Mononuclear cell (primary cell): ENCODE measurements around the gene C12orf50. TPM values are rescaled to one million over a fixed set of nuclear protein-coding genes. Genes with fewer than 3 reads are reported as not detected.
"Not testable (repeated sequence)": the region's sequence is repeated elsewhere in the genome, so short reads cannot be mapped to it uniquely, and the experiment has no call there.

ENCODE experiments used
- H3K27me3 ChIP-seq: 2 replicates; pipeline ENCODE4 v1.6.0; 2011; ENCODE audit warnings: low read length, control low read depth; ENCODE audit not compliant: insufficient read depth
- H3K4me1 ChIP-seq: 2 replicates; pipeline ENCODE4 v1.5.1; 2011; ENCODE audit warnings: mild to moderate bottlenecking, low read length, control low read depth; ENCODE audit not compliant: insufficient read depth
- H3K4me3 ChIP-seq: 2 replicates; pipeline ENCODE4 v1.5.1; 2011; ENCODE audit warnings: mild to moderate bottlenecking, low read length, moderate library complexity
- H3K9me3 ChIP-seq: 2 replicates; pipeline ENCODE4 v1.5.1; 2011; ENCODE audit warnings: low read depth, mild to moderate bottlenecking, control low read depth, low read length
- total RNA-seq: library from RNA; depleted of rRNA; stranded (reverse); fragments of >200 nt; gene quantifications from one replicate; pipeline ENCODE4 v1.2.3, GENCODE V29; 2012

C12orf50 gene, protein sequence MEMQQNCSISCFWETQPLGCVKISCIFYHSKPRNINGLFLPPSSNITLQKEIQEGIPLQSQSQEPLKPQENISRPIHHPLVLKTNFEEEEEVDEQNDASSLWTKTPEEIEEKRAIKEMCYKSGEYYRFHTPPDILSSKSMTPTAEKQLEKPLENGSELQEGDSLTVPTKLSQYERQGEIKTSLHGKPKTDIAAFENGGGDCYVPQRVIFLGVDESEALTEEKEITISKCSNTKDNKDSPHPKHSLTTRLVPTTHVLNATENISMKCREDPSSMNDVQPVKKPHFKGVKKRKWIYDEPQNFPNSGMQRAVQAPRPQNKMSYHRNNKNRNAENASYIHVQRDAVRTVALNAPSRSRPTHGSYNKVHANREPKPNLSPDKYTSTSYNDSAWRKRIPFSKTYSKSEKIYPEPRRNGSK
- total RNA-seq = under 0.01 TPM

DNA sequence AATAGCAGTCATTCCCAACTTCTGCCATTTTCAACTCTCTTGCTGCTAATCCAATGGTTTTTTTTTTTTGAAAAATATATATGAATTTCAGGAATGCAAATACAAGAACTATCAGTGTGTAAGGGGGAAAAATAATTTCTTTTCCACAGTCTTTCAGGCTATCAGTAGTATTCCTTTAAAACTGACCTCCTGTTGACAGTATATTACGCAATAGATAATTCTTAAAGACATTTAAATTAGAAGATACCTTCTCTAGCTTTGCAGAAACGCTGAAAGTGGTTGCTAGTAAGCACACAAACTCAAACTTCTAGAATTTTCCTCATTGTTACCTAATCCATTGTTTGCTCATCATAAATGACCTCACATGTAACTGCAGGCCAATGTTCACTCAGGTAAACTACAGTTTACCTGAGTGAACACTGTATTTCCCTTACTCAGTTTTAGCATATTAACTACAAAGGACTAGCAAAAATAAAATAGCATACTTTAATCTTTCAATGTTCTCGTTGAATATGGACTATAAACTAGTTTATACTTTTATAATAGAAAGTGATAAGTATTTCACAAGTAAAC is at the start of gene C12orf50:
Gene C12orf50, minus strand, starts transcription at position 309 of the 573 bp plus-strand sequence. CDS start 2,439 bp downstream, outside the sequence.
- H3K27me3 ChIP-seq = no peaks in the 10 kb centered on the region
- H3K9me3 ChIP-seq = no peaks in the 10 kb centered on the region
- no peaks in the 10 kb centered on the region for H3K4me1 ChIP-seq
- no peak within 1 kb of the TSS for H3K4me3 ChIP-seq

DNA sequence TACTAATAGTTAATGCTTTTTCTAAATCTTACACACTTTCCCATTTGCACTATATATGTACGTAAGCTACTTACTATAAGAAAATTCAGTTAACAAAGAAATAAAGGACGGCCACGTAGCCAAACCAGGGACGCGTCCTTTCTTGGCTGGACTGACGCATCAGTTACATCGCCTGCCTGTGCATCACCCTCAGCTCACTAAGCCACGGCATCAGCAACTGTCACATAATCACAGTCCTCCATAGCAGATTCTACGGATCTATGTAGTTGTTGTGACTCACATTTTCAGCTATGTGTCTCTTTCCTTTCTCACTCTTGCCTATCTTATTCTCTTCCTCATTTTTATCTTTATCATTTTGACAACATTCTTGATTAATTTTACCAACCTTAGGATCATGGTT is 38.1 kb upstream of the C12orf50 start:
- Histone ChIP-seq H3K9me3 (no peaks in the 10 kb centered on the region), H3K27me3 (no peaks in the 10 kb centered on the region), H3K4me1 (no peaks in the 10 kb centered on the region), H3K4me3 (no peak overlapping the region)

DNA sequence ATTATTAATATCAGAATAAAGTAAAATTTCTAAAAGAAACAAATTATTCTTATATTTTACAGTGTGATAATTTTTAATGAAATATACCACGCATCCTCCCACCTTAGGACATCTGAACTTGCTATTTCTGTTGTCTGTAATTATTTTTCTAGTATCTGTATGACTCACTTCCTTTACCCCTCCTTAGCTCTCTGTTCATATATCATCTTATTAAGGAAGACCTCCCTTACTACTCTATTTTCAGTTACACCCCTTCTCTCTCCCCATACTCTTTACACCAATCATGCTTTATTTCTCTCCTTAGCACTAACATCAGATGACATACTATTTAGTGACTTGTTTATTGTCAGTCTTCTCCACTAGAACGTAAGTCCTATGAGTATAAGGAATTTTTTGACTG is 34.2 kb upstream of the C12orf50 start:
- H3K9me3 ChIP-seq = no peaks in the 10 kb centered on the region
- H3K27me3 ChIP-seq = no peaks in the 10 kb centered on the region
- no peak overlapping the region for H3K4me3 ChIP-seq
- H3K4me1 ChIP-seq = no peaks in the 10 kb centered on the region

DNA sequence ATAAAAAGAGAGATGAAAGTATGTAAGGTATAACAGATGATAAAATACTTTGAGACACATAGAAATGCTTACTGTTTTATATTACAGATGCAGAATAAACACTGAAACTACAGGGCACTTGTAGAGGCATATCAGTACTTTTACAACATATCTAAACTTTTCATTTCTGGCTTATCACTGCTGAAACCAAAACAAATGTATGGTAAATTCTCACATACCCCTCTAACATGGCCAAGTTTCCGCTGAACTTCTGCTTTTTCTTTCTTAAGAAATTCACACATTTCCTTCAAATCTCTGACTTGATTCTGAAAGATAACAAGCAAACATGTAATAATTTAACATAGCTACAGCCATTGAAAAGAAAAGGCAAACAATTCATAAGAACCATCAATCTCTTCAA is 33.3 kb upstream of the C12orf50 start:
- H3K4me1 ChIP-seq = no peaks in the 10 kb centered on the region
- no peaks in the 10 kb centered on the region for H3K9me3 ChIP-seq
- H3K27me3 ChIP-seq = no peaks in the 10 kb centered on the region
- H3K4me3 ChIP-seq = no peak overlapping the region

DNA sequence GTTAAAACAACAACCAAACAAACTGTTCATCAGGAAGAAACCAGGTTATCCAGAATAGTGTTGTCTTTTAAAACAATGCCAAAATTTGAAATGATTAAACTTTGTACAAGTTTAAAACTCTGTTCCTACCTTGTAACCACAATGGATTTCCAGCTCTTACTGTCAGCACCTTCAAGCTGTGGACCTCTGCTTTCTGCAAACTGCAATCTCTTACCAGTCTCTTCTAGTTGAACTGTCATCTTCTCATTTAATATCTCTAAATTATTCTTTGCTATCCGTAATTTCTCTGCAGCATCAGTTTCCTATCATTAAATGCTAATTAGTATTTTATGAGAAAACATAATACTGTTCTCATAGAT is 29.5 kb upstream of the C12orf50 start:
- Histone ChIP-seq H3K9me3 (no peaks in the 10 kb centered on the region), H3K4me3 (no peak overlapping the region), H3K4me1 (no peaks in the 10 kb centered on the region)

DNA sequence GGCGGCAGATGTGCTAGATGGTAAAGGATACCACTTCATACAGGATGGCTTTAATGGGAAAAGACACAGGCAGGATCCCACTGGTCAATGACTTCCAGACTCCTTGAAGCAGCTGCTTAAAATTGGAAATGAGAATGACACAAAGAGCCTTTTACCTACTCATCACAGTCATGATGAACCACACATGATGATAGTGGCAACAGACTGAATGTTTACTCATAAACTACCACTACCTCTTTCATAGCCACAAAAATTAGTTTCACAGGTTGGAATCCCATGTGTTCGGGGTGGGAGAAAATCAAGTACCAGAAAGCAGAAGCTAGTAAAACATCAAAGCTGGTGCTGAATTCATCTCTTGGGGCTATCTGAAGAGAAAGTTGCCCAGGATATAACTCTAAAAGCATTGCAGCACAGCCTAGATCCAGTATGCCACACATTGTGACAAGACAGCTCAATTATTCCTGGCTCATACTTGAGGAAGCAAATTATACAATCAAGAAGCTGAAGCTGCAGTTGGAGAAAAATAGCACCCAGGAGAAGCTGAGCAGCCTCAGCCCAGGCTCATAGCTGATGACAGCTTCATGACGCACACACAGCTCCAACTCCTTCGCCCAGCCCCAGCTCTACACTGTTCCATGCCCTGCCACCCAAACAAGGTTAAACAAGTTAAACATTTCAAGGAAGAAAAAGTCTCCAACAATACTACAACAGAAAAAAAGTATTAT is 29.0 kb upstream of the C12orf50 start:
- no peak overlapping the region for H3K4me3 ChIP-seq
- H3K9me3 ChIP-seq = no peaks in the 10 kb centered on the region
- no peaks in the 10 kb centered on the region for H3K27me3 ChIP-seq
- H3K4me1 ChIP-seq = no peaks in the 10 kb centered on the region

More for the DNA sequence above, 29.5 kb upstream of the C12orf50 start:
- H3K27me3 ChIP-seq = no peaks in the 10 kb centered on the region

DNA sequence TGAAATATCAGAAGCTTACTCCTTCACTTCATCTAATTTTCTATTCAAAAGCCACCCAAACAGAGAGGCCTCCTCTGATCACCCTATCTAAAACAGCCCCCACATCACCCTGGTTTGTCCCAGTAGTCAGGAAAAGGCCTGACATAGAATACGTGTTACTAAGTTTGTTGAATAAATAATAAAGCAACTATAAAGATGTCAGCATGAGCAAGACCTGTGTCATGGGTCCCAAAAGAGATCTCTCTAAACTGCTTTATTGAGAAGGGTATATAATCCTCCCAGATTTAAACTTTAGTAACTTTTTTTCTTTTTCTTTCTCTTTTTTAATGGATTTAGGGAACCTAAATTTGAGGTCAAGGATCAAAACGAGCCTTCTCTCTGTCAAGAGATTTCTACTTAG is 27.4 kb upstream of the C12orf50 start:
- Histone ChIP-seq H3K27me3 (no peaks in the 10 kb centered on the region), H3K9me3 (no peaks in the 10 kb centered on the region), H3K4me3 (no peak overlapping the region), H3K4me1 (no peaks in the 10 kb centered on the region)

DNA sequence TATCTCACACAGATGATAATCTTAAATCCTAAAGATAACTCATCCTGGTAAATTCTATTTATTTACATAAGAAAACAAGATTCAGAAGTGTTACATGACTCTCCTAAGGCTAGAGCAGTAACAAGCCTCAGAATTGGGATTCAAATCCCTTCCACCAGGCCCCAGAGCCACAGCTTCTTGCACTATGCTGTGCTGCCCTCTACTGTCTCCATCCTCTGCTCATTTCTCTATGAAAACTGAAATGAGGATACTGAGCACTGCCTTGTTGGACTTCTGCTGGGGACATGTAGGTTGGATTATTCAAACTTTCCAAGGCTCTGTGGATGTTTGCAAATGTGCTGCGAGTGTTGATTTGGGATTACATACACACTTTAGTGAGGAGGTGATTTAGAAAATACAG is 23.5 kb upstream of the C12orf50 start:
- Histone ChIP-seq H3K9me3 (no peaks in the 10 kb centered on the region), H3K4me3 (no peak overlapping the region), H3K4me1 (no peaks in the 10 kb centered on the region), H3K27me3 (no peaks in the 10 kb centered on the region)

DNA sequence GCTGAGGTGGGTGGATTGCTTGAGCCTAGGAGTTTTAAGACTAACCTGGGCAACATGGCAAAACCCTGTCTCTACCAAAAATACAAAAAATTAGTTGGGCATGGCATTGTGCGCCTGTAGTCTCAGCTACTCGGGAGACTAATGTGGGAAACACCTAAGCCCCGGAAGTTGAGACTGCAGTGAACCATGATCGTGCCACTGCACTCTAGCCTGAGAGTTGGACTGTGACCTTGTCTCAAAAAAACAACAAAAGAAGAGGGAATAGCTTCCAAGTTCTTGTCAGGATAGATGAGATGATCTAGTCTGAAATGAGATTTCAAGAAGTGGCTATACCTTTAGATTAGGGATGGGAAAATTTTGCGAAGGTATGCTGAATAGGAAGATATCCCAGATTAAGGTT is 14.8 kb upstream of the C12orf50 start:
- Histone ChIP-seq H3K4me1 (no peaks in the 10 kb centered on the region), H3K9me3 (no peaks in the 10 kb centered on the region), H3K27me3 (no peaks in the 10 kb centered on the region), H3K4me3 (no peak overlapping the region)

DNA sequence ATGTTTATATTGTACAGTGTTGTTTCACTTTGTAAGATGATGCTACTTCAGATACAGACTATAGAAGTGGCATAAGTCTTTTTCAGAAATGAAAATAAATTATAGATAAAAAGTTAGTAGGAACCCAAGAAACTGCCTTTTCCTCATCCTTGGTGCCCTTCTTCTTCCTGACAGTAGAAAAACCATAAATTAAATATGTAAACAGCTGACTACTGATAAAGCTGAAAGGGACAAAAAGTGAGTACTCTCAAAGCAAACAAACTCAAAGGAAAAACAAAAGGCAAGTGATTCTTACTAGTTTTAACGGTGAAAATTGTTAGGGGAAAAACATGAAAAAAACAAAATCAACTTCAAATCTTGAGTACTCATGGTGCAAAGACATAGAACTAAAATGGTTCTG is 8.6 kb upstream of the C12orf50 start:
- Histone ChIP-seq H3K4me3 (no peak overlapping the region), H3K4me1 (peaks cover 16% of the 10 kb centered on the region), H3K27me3 (no peaks in the 10 kb centered on the region), H3K9me3 (no peaks in the 10 kb centered on the region)

DNA sequence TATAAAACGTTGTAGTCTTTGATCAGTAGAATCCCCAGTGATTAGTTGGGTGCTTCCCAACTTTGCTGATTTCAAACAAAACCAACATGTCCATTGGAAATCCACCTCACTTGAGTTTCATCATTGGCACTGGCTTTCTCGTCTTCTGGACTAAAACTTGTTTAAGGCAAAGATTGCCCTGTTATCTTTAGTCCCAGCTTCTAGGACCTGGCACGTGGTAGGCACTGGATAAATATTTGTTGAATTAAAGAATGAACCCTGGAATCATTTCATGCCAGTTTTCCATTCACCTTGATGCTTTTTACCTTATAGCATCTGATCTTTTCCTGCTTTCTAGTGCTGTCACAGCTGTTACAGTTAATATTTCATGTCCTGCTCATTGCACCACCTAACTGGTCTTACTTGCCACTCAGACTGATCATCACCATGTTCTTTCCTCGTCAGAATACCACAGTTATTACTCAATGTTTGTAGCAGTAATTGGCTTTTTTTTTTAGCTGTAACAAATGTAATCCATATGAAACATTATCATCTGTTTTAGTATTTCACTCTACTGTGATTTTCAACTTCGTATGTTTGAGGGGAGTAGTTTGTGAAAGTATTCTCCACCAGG is 7.3 kb upstream of the C12orf50 start:
- Histone ChIP-seq H3K27me3 (no peaks in the 10 kb centered on the region), H3K4me3 (no peak overlapping the region), H3K9me3 (no peaks in the 10 kb centered on the region), H3K4me1 (peaks cover 16% of the 10 kb centered on the region)

DNA sequence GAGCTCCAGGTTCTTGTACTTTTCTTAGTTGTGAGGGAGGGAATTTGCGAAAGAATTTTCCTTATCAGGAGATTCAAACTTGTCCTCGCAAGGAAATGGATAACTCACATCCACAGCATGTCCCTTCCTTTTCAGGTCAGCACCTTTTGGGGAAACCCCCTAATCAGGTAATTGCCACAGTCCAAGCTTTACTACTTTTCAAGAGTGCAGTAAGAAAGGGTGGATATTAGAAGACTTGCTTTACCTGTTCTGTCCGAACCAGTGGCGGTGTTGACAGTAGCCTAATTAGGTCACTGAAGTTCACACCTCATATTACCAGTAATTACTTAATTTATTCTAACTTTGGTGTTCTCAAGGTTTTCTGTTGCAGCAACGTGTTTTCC is 6.7 kb upstream of the C12orf50 start:
- no peaks in the 10 kb centered on the region for H3K27me3 ChIP-seq
- peaks cover 16% of the 10 kb centered on the region for H3K4me1 ChIP-seq
- H3K4me3 ChIP-seq = peak overlapping the region; percentile 64
- H3K9me3 ChIP-seq = no peaks in the 10 kb centered on the region

DNA sequence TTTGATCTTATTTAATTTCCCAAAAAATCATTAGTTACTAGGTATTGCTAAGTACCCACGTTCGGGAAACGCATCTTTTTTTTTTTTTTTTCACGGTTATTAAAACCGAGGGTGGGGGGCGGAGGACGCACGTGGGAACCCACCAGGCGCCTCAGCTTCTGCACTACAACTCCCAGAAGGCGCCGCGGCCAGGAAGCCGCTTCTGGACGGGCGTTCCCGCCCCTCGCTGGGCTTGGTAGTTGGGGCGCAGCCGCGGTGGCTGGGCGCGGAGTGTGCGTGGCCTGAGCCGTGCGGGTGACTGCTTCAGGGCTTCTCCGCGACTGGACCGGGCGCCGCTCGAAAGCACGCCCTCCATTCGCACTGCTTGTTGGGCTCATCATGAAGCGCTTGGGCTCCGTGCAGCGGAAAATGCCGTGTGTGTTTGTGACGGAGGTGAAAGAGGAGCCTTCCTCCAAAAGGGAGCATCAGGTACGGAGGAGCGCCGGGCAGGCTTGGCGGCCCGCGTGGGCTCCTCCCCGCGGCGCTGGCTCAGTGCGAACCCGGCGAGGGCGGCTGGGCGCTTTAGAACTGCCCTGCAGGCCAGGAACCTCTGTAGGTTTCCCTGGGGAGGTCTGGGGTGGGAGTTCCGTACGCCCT is 6.2 kb upstream of the C12orf50 start:
- H3K4me3 ChIP-seq = peak overlapping the region; percentile 64
- H3K9me3 ChIP-seq = no peaks in the 10 kb centered on the region
- H3K27me3 ChIP-seq = no peaks in the 10 kb centered on the region
- peaks cover 16% of the 10 kb centered on the region for H3K4me1 ChIP-seq

DNA sequence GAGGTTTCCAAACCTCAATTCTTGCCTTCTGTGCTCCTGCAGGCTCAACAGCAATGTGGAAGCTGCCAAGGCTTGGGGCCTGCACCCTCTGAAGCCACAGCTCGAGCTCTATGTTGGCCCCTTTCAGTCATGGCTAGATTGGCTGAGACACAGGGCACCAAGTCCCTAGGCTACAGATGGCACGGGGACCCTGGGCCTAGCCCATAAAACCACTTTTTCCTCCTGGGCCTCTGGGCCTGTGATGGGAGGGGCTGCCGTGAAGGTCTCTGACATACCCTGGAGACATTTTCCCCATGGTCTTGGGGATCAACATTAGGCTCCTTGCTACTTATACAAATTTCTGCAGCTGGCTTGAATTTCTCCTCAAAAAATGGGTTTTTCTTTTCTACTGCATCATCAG is 2.0 kb upstream of the C12orf50 start:
- H3K4me3 ChIP-seq, H3K4me1 ChIP-seq, H3K27me3 ChIP-seq, H3K9me3 ChIP-seq: not testable (repeated sequence)

DNA sequence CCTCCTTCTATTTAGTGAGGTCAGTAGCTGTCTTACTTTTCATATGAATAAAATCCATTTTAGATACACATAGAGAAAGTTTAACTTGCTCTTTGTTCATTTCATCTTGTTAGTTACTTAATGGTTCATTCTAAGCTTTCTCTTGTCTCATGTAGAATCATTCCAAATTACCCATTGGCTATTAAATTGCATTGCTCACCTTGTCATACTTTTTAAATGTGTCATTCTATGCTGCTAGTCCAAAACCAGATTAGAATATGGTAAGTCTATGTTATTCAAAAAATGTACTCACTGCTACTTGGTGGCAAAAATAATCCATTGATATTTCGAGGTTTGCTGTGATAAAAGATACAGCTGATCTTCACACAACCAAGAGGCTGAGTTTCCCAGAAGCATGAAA is 3.0 kb downstream of the C12orf50 start:
- Histone ChIP-seq H3K27me3 (peaks cover 2% of the 10 kb centered on the region), H3K4me1 (no peaks in the 10 kb centered on the region), H3K9me3 (no peaks in the 10 kb centered on the region), H3K4me3 (no peak overlapping the region)
